GM12878 (cell line): ENCODE measurements around the gene SNAPC2. TPM values are rescaled to one million over a fixed set of nuclear protein-coding genes. Genes with fewer than 3 reads are reported as not detected.

Experiments used
- ATAC-seq: fragments of 200-7000 bp; cut with Tn5 transposase; 3 replicates; pipeline ENCODE4 v1.9.1; 2020; ENCODE audit warnings: mild to moderate bottlenecking, moderate library complexity
- BruUV-seq: library from RNA; stranded (reverse); fragments of 400-500 nt; replicated peaks from 2 replicates; lab custom pipeline; 2021; lab: Mats Ljungman, UMichigan
- CTCF ChIA-PET: fragments of 300-600 bp; sonication (Branson Sonifier 250); formaldehyde crosslinking; extraction: SDS; loops from one replicate; lab custom pipeline; 2021; ENCODE audit warnings: inconsistent platforms; lab: Yijun Ruan, JAX
- POLR2A ChIA-PET: fragments of 350-600 bp; formaldehyde crosslinking; extraction: SDS; loops from one replicate; lab custom pipeline; 2021; ENCODE audit warnings: inconsistent platforms; lab: Charles Lee
- RAD21 ChIA-PET: fragments of 300-600 bp; sonication (Branson Sonifier 250); formaldehyde crosslinking; loops from one replicate; lab custom pipeline; 2023; ENCODE audit warnings: antibody characterized with exemption; ENCODE audit not compliant: unreplicated experiment; lab: Charles Lee
- SMC1A ChIA-PET: fragments of 300-600 bp; sonication (Branson Sonifier 250); formaldehyde crosslinking; loops from one replicate; lab custom pipeline; 2023; ENCODE audit not compliant: unreplicated experiment, uncharacterized antibody; lab: Charles Lee
- DNase-seq: peaks from one replicate; pipeline ENCODE4 v3.0.0-alpha.2; 2011; ENCODE audit warnings: low read depth, low spot score
- FAIRE-seq: peaks from 3 replicates; lab custom pipeline; 2011; peaks lifted over from hg19 to GRCh38; lab: Jason Lieb, UNC
- H2AFZ ChIP-seq: 2 replicates; pipeline ENCODE4 v1.6.0; 2011; ENCODE audit warnings: low read depth, low read length, control low read depth; ENCODE audit not compliant: control insufficient read depth
- H3K27ac ChIP-seq: 2 replicates; pipeline ENCODE4 v1.5.1; 2011; ENCODE audit warnings: control low read depth; ENCODE audit not compliant: control insufficient read depth, insufficient read depth
- H3K27me3 ChIP-seq, 2 experiments: replicated peaks in 1 of 2; 2 replicates each; pipeline versions ENCODE4 v1.6.0 to v1.6.1; 2011; ENCODE audit warnings: low read length in 1 of 2; ENCODE audit not compliant: control insufficient read depth in 2 of 2, insufficient read depth in 2 of 2
- H3K36me3 ChIP-seq, 2 experiments: 2 replicates each; pipeline ENCODE4 v1.5.1; 2011; ENCODE audit warnings: low read length in 1 of 2; ENCODE audit not compliant: control insufficient read depth in 2 of 2, insufficient read depth in 2 of 2
- H3K4me1 ChIP-seq: 2 replicates; pipeline ENCODE4 v1.6.1; 2011; ENCODE audit warnings: mild to moderate bottlenecking, low read length, moderate library complexity, mixed read lengths; ENCODE audit not compliant: control insufficient read depth, insufficient read depth
- H3K4me2 ChIP-seq: 2 replicates; pipeline ENCODE4 v1.6.0; 2011; ENCODE audit warnings: control low read depth; ENCODE audit not compliant: control insufficient read depth, insufficient read depth
- H3K4me3 ChIP-seq: fragments of 200-600 bp; sonication (generic); 2 replicates; pipeline ENCODE4 v1.5.1; 2016
- H3K79me2 ChIP-seq: 2 replicates; pipeline ENCODE4 v1.6.0; 2011; ENCODE audit warnings: low read length; ENCODE audit not compliant: control insufficient read depth, insufficient read depth
- H3K9ac ChIP-seq: 2 replicates; pipeline ENCODE4 v1.8.0; 2011; ENCODE audit warnings: low read length, control low read depth, mixed read lengths; ENCODE audit not compliant: control insufficient read depth, insufficient read depth
- H3K9me3 ChIP-seq: replicated peaks from 3 replicates; pipeline ENCODE4 v1.5.1; 2011; ENCODE audit warnings: mild to moderate bottlenecking, low read length; ENCODE audit not compliant: control insufficient read depth, insufficient read depth
- H4K20me1 ChIP-seq: 2 replicates; pipeline ENCODE4 v1.6.0; 2011; ENCODE audit not compliant: control insufficient read depth, insufficient read depth
- CHD4 ChIP-seq: fragments of 200-600 bp; sonication (generic); IDR thresholded peaks from 2 replicates; pipeline ENCODE4 v1.6.1; 2016; ENCODE audit warnings: mild to moderate bottlenecking
- CUX1 ChIP-seq: IDR thresholded peaks from 2 replicates; pipeline ENCODE4 v1.6.1; 2012; ENCODE audit warnings: improper control_type of control experiment, low read depth, low read length; ENCODE audit not compliant: insufficient replicate concordance
- NBN ChIP-seq: fragments of 450-650 bp; IDR thresholded peaks from 2 replicates; pipeline ENCODE4 v1.6.1; 2016
- NFXL1 ChIP-seq: fragments of 450-650 bp; IDR thresholded peaks from 2 replicates; pipeline ENCODE4 v1.6.1; 2017; ENCODE audit warnings: antibody characterized with exemption, mild to moderate bottlenecking, borderline replicate concordance
- RBBP5 ChIP-seq: fragments of 200-600 bp; sonication (generic); conservative IDR thresholded peaks from 2 replicates; pipeline ENCODE4 v1.6.1; 2016
- SMAD5 ChIP-seq: IDR thresholded peaks from 2 replicates; pipeline ENCODE4 v1.6.1; 2016; ENCODE audit warnings: antibody characterized with exemption, low read depth
- WGBS: methylation state at CpG from one replicate; pipeline ENCODE4 v1.1.6; 2016; ENCODE audit warnings: low lambda C conversion rate; ENCODE audit not compliant: insufficient replicate concordance, insufficient coverage; ENCODE audit errors: missing lambda C conversion rate; 5-methylcytosine and 5-hydroxymethylcytosine counted together
- in situ Hi-C: fragments of 300-500 bp; cut with MboI; formaldehyde crosslinking; loops from 9 replicates; pipeline ENCODE4 v1.14.3; 2018; ENCODE audit warnings: mixed read lengths
- intact Hi-C: fragments of 100-400 bp; cut with micrococcal nuclease; formaldehyde crosslinking; loops from one replicate; pipeline ENCODE4 v1.14.2; 2022; ENCODE audit not compliant: unreplicated experiment
- polyA plus RNA-seq, 11 experiments: library from polyadenylated mRNA; depleted of rRNA in 4 of 11; unstranded in 6 of 11; stranded (reverse) in 5 of 11; fragments of >200 nt; fragmentation: Nextera tagmentation in 4 of 11; fragmentation: Illumina TruSeq in 1 of 11; extraction: Ambion mirVana in 4 of 11; extraction: Trizol in 1 of 11; gene quantifications; 1 replicate in 1 of 11; 2 replicates in 10 of 11; pipeline versions ENCODE4 v1.2.1 to v1.2.3, GENCODE V29; 2011 to 2016; ENCODE audit warnings: inconsistent platforms in 2 of 11, missing spikeins in 2 of 11, low read depth in 1 of 11
- total RNA-seq, 4 experiments: library from RNA; depleted of rRNA in 3 of 4; stranded (reverse); fragments of >200 nt in 3 of 4; fragmentation: Illumina TruSeq in 1 of 4; extraction: Trizol in 1 of 4; gene quantifications; 2 replicates each; pipeline versions ENCODE4 v1.2.1 to v1.2.3, GENCODE V29; 2013 to 2021
- TF ChIP-seq, protein P1 (sequence below): fragments of 450-650 bp; IDR thresholded peaks from 2 replicates; pipeline ENCODE4 v1.6.1; 2017; ENCODE audit warnings: mild to moderate bottlenecking, moderate library complexity
- TF ChIP-seq, protein P2 (sequence below): IDR thresholded peaks from 2 replicates; pipeline ENCODE4 v1.6.1; 2011; ENCODE audit warnings: mild to moderate bottlenecking, low read depth, low read length, moderate library complexity; ENCODE audit not compliant: insufficient replicate concordance

SNAPC2 gene
- total and polyA plus RNA-seq, 10 of the 15 experiments (the other 5 are each of a cell fraction or from before 2014, with no cell fraction given), result 0.19 to 20.8 (median 12.6) TPM

- intact Hi-C loops (no loop called here), in situ Hi-C loops (no loop called here)
- Histone ChIP-seq H3K9me3 (no peaks in the 10 kb centered on the region), H3K9ac (no peak overlapping the region), H3K36me3 (peaks cover 22 to 25% of the 10 kb centered on the region in 2 experiments; a peak in 3 of 4 replicates), H3K4me3 (no peak overlapping the region), H3K4me1 (no peaks in the 10 kb centered on the region), H3K27ac (no peak overlapping the region), H2AFZ (no peak overlapping the region), H3K27me3 (no peaks in the 10 kb centered on the region), H3K4me2 (no peak overlapping the region), H4K20me1 (no peaks in the 10 kb centered on the region), H3K79me2 (no peaks in the 10 kb centered on the region)
- BruUV-seq, result TSS peak; percentile 21
- ChIA-PET CTCF (no interaction called here), RAD21 (no interaction called here), SMC1A (no interaction called here), POLR2A (no interaction called here)
- WGBS, result 91% methylated on average over 22 of the region's 22 CpGs
- ATAC-seq (no peak), DNase-seq (no peak), FAIRE-seq (no peak)
- no peak for TF ChIP-seq CHD4
- TF ChIP-seq, protein P1, sequence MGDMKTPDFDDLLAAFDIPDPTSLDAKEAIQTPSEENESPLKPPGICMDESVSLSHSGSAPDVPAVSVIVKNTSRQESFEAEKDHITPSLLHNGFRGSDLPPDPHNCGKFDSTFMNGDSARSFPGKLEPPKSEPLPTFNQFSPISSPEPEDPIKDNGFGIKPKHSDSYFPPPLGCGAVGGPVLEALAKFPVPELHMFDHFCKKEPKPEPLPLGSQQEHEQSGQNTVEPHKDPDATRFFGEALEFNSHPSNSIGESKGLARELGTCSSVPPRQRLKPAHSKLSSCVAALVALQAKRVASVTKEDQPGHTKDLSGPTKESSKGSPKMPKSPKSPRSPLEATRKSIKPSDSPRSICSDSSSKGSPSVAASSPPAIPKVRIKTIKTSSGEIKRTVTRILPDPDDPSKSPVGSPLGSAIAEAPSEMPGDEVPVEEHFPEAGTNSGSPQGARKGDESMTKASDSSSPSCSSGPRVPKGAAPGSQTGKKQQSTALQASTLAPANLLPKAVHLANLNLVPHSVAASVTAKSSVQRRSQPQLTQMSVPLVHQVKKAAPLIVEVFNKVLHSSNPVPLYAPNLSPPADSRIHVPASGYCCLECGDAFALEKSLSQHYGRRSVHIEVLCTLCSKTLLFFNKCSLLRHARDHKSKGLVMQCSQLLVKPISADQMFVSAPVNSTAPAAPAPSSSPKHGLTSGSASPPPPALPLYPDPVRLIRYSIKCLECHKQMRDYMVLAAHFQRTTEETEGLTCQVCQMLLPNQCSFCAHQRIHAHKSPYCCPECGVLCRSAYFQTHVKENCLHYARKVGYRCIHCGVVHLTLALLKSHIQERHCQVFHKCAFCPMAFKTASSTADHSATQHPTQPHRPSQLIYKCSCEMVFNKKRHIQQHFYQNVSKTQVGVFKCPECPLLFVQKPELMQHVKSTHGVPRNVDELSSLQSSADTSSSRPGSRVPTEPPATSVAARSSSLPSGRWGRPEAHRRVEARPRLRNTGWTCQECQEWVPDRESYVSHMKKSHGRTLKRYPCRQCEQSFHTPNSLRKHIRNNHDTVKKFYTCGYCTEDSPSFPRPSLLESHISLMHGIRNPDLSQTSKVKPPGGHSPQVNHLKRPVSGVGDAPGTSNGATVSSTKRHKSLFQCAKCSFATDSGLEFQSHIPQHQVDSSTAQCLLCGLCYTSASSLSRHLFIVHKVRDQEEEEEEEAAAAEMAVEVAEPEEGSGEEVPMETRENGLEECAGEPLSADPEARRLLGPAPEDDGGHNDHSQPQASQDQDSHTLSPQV, result no peak
- TF ChIP-seq CUX1, result no peak
- TF ChIP-seq RBBP5, result no peak
- TF ChIP-seq SMAD5, result no peak
- TF ChIP-seq NBN, result no peak
- no peak for TF ChIP-seq NFXL1
- TF ChIP-seq, protein P2, sequence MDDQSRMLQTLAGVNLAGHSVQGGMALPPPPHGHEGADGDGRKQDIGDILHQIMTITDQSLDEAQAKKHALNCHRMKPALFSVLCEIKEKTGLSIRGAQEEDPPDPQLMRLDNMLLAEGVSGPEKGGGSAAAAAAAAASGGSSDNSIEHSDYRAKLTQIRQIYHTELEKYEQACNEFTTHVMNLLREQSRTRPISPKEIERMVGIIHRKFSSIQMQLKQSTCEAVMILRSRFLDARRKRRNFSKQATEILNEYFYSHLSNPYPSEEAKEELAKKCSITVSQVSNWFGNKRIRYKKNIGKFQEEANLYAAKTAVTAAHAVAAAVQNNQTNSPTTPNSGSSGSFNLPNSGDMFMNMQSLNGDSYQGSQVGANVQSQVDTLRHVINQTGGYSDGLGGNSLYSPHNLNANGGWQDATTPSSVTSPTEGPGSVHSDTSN, result no peak
Observed at GRCh38 chr19:7962644-7963268, 42.6 kb downstream of the SNAPC2 start.
